GM18517 (cell line): Measurements from ENCODE around the gene HOPX.
"Not testable (repeated sequence)": the region's sequence is repeated elsewhere in the genome, so short reads cannot be mapped to it uniquely, and the experiment has no call there.

Source experiments
- ATAC-seq: cut with Tn5 transposase; IDR thresholded peaks from one replicate; pipeline ENCODE4 v1.9.1; 2021; ENCODE audit warnings: mild to moderate bottlenecking, moderate library complexity; ENCODE audit not compliant: unreplicated experiment

Gene HOPX, protein sequence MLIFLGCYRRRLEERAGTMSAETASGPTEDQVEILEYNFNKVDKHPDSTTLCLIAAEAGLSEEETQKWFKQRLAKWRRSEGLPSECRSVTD

GRCh38 chr4:56681158-56681852 lies at the start of gene HOPX:
Gene HOPX, minus strand, starts transcription at chr4:56681296. Its CDS starts 23,480 bp downstream, at chr4:56657816.
- ATAC-seq: peak; percentile 74

- no peak for ATAC-seq
Measured at GRCh38 chr4:56730097-56730496, 49.0 kb upstream of the HOPX start.

- ATAC-seq: no peak
Measured at GRCh38 chr4:56728512-56728911, 47.4 kb upstream of the HOPX start.

- no peak for ATAC-seq
Measured at GRCh38 chr4:56727150-56727549, 46.1 kb upstream of the HOPX start.

DNA sequence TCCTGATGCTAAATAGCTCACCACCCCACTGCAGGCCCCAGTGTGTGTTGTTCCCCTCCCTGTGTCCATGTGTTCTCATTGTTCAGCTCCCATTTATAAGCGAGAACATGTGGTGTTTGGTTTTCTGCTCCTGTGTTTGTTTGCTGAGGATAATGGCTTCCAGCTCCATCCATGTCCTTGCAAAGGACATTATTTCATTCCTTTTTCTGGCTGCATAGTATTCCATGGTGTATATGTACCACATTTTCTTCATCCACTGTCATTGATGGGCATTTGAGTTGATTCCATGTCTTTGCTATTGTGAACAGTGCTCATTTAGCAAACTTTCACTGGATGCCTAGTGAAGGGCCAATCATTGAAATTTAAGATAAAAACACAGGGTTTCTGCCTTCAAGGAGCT lies 45.5 kb upstream of the HOPX start:
- ATAC-seq: not testable (repeated sequence)

- ATAC-seq: no peak
Measured at GRCh38 chr4:56723659-56724230, 42.6 kb upstream of the HOPX start.

DNA sequence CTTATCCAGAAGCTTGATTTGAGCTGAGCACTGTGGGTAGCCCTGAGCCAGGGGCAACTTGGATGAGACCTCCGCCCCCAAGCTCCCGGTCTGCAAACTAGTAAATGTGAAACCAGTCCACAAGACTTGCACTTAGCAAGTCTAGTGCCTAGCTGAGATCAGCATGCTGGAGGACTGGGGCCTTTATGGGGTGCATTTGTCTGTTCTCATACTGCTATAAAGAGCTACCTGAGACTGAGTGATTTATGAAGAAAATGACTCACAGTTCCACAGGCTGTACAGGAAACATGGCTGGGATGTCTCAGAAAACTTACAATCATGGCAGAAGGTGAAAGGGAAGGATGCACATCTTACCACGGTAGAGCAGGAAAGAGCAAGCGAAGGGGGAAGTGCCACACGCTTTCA lies 42.1 kb upstream of the HOPX start:
- ATAC-seq: no peak

DNA sequence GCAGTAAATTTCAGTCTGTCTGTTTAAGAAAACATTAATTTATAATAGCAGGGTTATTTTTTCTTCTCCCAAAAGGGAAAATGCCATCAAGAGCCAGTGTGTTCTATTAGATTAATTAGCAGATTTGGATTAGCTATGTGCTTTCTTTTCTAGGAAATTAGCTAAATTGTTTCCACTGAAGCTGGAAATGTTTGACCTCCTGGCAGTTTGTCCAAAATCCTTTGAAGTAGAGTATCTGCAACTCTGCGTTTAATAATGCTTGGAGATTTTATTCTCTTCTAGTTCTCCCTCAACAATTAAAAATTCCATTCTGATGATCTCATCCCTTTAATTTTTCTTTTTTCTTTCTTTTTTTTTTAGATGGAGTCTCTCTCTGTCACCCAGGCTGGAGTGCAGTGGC lies 27.1 kb upstream of the HOPX start:
- ATAC-seq: no peak

GRCh38 chr4:56705966-56706365 lies 24.9 kb upstream of the HOPX start:
- ATAC-seq: no peak

DNA sequence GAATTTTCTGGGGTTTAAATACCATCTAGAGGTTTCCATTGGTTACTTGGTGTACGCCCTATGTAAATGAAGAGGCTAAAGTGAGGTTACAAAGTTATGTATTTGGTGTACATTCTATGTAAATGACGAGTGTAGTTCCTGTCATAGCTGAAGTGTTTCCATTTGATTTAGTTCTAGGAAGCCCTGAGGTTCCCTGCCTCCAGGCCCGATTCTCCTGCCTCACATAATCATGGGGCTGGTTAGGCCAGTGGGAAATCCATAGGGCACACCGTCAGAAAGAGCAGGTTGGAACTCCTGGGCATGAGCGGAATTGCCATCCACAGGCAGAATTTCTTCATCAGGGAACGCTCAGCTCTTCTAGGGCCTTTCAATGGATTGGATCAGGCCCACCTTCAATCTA lies 24.2 kb upstream of the HOPX start:
- no peak for ATAC-seq

- no peak for ATAC-seq
Measured at GRCh38 chr4:56704089-56704871, 23.2 kb upstream of the HOPX start.

GRCh38 chr4:56703378-56703777 lies 22.3 kb upstream of the HOPX start:
- no peak for ATAC-seq

DNA sequence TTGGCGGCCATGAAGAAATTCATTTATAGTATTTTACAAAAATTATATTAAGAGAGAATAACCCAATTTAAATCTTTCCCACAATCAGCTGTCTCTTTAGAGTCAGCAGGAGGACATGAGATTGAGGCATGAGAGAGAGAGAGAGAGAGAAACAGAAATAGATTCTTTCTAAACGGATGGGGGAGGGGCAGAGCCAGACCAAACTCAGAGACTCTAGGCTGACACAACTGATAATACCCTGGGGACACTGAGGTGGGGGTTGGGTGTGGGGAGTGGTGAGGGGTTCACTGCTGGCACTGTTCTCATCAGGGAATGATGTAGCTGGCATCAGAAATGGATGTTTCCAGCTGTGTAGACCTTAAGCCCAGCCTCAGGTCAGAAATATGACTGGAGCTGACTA lies 20.5 kb upstream of the HOPX start:
- no peak for ATAC-seq

- ATAC-seq: no peak
Measured at GRCh38 chr4:56701161-56701480, 20.0 kb upstream of the HOPX start.

DNA sequence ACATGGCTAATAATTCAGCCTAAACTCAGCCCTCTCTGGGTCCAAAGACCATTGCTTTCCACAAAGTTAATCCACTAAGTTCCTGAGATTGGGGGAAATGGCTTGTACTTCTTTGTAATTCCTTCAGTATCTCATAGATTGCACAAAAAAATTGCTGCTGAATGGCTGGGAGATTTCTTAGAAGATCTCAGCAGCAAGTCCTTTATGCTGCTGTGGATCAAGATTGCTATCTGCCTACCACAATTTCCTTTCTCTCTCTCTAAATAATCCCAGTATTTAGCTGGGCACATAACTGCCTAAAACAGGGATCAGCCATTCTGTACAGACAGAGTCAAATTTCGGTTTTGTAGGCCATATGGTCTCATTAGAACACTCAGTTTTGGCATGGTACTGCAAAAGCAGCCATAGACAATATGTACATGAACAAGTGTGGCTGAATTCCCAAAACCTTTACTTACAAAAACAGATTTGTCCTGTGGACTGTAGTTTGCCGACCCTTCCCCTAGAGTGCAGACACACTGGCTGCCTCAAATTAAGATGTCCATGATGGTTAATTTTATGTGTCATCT lies 18.5 kb upstream of the HOPX start:
- no peak for ATAC-seq

GRCh38 chr4:56698329-56698728 lies 17.2 kb upstream of the HOPX start:
- no peak for ATAC-seq

- ATAC-seq: no peak
Measured at GRCh38 chr4:56696056-56696455, 15.0 kb upstream of the HOPX start.

DNA sequence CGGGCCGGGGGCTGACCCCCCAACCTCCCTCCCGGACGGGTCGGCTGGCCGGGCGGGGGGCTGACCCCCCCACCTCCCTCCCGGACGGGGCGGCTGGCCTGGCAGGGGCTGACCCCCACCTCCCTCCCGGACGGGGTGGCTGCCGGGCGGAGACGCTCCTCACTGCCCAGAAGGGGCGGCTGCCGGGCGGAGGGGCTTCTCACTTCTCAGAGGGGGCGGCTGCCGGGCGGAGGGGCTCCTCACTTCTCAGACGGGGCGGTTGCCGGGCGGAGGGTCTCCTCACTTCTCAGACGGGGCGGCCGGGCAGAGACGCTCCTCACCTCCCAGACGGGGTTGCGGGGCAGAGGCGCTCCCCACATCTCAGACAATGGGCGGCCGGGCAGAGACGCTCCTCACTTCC lies 12.4 kb upstream of the HOPX start:
- not testable (repeated sequence) for ATAC-seq

DNA sequence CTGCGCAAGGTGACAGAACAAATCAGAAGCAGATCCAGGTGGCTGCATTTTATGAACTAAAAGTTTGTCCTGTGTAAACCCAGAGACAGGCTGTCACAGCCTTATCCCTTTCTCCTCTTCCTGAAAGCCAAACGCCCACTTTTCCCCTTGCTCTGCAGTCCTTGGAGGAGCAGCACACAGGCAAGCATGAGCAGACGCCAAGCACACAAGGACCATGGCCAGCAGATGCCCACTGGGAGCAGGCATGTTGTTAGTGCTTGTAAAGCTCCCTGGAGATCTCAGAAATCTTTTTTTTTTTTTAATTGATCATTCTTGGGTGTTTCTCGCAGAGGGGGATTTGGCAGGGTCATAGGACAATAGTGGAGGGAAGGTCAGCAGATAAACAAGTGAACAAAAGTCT lies 11.5 kb upstream of the HOPX start:
- no peak for ATAC-seq

DNA sequence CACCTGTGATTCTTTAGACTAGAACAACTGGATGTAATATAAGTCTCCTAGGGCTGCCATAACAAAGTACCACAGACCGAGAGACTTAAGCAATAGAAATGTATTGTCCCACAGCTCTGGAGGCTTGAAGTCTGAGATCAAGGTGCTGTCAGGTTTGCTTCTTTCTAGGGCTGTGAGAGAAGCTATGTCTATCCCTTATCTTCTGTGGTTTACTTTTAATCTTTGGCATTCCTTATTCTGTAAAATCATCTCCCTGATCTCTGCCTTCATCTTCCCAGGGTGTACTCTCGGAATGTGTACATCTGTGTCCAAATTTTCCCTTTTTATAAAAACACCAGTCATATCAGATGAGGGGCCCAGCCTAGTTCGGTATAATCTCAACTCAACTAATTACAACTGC lies 10.3 kb upstream of the HOPX start:
- no peak for ATAC-seq

GRCh38 chr4:56690393-56690792 lies 9.3 kb upstream of the HOPX start:
- no peak for ATAC-seq
